ENCODE results near the gene ZNF554.

ZNF554 gene

DNA sequence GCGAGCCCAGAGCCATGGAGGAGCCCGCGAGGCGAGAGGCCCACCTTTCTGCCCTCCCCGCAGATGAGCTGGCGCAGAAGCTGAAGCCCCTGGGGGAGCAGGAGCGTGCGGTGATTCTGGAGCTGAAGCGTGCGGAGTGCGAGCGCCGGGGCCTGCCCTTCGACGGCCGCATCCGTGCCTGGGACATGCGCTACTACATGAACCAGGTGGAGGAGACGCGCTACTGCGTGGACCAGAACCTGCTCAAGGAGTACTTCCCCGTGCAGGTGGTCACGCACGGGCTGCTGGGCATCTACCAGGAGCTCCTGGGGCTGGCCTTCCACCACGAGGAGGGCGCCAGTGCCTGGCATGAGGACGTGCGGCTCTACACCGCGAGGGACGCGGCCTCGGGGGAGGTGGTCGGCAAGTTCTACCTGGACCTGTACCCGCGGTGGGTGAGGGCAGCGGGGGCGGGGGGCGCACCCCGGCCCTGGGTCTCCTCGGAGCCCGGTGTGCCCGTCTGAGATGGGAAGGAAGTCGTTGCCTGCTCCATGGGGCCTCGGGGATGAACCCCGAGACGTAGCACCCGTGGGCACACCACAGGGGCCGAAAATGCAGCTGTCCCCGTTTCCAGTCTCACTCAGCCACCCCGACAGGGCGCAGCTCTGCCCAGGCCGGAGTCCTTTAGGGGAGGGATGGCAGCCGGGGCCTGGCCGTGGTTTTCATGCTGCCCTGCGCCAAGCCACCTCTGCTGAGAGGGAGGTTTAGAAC, 12.1 kb upstream of the ZNF554 start:
- no peak for TF ChIP-seq ZNF274 (IDR thresholded peaks at IDR 0.05; ENCODE audit: low read depth, low read length)
- H3K4me3 ChIP-seq (ENCODE audit: low read length) = no peak overlapping the region

DNA sequence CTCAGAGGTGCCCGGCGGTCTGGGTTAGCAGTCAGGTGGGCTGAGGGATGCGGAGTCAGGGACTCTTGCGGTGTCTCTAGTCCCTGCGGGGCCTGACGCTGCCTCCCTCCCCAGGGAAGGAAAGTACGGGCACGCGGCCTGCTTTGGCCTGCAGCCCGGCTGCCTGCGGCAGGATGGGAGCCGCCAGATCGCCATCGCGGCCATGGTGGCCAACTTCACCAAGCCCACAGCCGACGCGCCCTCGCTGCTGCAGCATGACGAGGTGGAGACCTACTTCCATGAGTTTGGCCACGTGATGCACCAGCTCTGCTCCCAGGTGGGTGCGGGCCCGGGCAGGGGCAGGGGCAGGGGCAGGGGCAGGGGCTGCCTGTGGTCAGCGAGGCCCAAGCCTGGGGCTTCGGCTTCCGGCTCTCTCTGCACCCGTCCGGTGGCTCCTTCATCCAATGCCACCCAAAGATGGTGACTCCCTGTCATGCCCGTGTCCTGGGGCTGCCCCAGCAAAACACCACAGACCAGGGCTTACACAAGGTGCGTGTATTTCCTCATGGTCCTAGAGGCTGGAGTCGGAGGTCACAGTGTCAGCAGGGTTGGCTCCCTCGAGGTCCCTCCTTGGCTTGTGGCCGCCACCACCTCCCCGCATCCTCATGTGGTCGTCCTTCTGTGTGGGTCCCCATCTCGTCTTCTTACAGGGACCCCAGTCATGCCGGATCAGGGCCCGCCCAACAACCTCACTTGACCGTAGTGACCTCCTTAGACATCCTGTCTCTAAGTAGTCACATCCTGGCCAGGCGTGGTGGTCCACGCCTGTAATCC, 11.3 kb upstream of the ZNF554 start:
- TF ChIP-seq ZNF274 (IDR thresholded peaks at IDR 0.05; ENCODE audit: low read depth, low read length) = no peak
- no peak overlapping the region for H3K4me3 ChIP-seq (ENCODE audit: low read length)

GRCh38 chr19:2809387-2810140, 10.1 kb upstream of the ZNF554 start:
- H3K4me3 ChIP-seq (ENCODE audit: low read length) = no peak overlapping the region
- TF ChIP-seq ZNF274 (IDR thresholded peaks at IDR 0.05; ENCODE audit: low read depth, low read length) = no peak

GRCh38 chr19:2810141-2811091, 9.3 kb upstream of the ZNF554 start:
- no peak overlapping the region for H3K4me3 ChIP-seq (ENCODE audit: low read length)

DNA sequence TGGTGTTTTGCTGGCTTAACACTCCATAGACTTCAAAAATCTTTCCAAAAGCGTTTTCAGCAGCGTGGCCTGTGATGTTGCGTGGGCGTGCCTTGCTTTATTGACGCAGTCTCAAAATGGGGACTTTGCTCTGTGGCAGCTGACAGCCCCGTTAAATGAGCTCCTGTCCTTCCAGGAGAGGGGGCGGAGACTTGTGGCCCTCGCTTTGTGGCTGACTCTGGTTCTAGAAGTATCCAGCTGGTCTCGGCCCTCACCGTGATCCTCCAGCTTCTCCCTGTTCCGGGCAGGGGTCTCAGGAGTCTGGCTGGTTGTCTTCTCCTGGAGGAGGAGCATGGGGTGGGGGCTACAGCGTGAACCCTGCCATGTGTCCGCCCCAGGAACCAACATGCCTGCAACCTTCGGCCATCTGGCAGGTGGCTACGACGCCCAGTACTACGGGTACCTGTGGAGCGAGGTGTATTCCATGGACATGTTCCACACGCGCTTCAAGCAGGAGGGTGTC, 8.4 kb upstream of the ZNF554 start:
- no peak for TF ChIP-seq ZNF274 (IDR thresholded peaks at IDR 0.05; ENCODE audit: low read depth, low read length)
- H3K4me3 ChIP-seq (ENCODE audit: low read length) = no peak overlapping the region

More at GRCh38 chr19:2810141-2811091, 9.3 kb upstream of the ZNF554 start:
- TF ChIP-seq ZNF274 (IDR thresholded peaks at IDR 0.05; ENCODE audit: low read depth, low read length) = no peak

GRCh38 chr19:2811735-2812413, 7.8 kb upstream of the ZNF554 start:
- no peak overlapping the region for H3K4me3 ChIP-seq (ENCODE audit: low read length)
- TF ChIP-seq ZNF274 (IDR thresholded peaks at IDR 0.05; ENCODE audit: low read depth, low read length) = no peak

GRCh38 chr19:2812414-2813234, 7.0 kb upstream of the ZNF554 start:
- TF ChIP-seq ZNF274 (IDR thresholded peaks at IDR 0.05; ENCODE audit: low read depth, low read length) = no peak
- H3K4me3 ChIP-seq (ENCODE audit: low read length) = no peak overlapping the region

- H3K4me3 ChIP-seq (ENCODE audit: low read length) = no peak overlapping the region
- no peak for TF ChIP-seq ZNF274 (IDR thresholded peaks at IDR 0.05; ENCODE audit: low read depth, low read length)
These were observed 6.2 kb upstream of the ZNF554 start for GRCh38 chr19:2813235-2814160.

DNA sequence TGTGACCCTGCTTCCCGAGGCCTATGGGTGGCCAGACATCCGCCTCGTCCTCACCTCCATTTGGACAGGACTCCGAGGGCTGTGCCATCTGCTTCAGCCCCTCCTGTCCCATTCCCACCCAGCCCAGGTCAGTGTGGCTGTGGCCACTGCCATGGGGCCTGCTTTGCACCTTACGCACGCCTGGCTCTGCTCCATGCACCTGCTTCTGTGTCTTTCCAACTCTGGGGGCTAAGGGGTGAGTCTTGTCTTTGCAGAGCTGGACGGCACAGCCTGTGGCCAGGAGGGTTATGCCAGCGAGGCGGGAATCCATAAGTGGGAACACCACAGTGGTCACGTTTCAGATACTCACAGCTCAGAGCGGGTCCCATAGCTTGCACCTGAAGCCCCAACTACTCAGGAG, 5.2 kb upstream of the ZNF554 start:
- no peak for TF ChIP-seq ZNF274 (IDR thresholded peaks at IDR 0.05; ENCODE audit: low read depth, low read length)
- H3K4me3 ChIP-seq (ENCODE audit: low read length) = no peak overlapping the region

- TF ChIP-seq ZNF274 (IDR thresholded peaks at IDR 0.05; ENCODE audit: low read depth, low read length) = no peak
- H3K4me3 ChIP-seq (ENCODE audit: low read length) = no peak overlapping the region
These were observed 4.5 kb upstream of the ZNF554 start for GRCh38 chr19:2815191-2815614.

GRCh38 chr19:2815923-2816322, 3.7 kb upstream of the ZNF554 start:
- no peak for TF ChIP-seq ZNF274 (IDR thresholded peaks at IDR 0.05; ENCODE audit: low read depth, low read length)
- no peak overlapping the region for H3K4me3 ChIP-seq (ENCODE audit: low read length)

All from GM08714 (cell line).